Putamen (tissue), 1 donor: Measurements from ENCODE around the gene DCAF10.
A peak's percentile ranks its signal among the peaks of the same experiment; 100 is the strongest.
"Not testable (repeated sequence)": the region's sequence is repeated elsewhere in the genome, so short reads cannot be mapped to it uniquely, and the experiment has no call there.

ENCODE experiments used
- DNase-seq: peaks from one replicate; pipeline ENCODE4 v3.0.0-alpha.2; 2016; ENCODE audit warnings: low spot score

Gene DCAF10

DNA sequence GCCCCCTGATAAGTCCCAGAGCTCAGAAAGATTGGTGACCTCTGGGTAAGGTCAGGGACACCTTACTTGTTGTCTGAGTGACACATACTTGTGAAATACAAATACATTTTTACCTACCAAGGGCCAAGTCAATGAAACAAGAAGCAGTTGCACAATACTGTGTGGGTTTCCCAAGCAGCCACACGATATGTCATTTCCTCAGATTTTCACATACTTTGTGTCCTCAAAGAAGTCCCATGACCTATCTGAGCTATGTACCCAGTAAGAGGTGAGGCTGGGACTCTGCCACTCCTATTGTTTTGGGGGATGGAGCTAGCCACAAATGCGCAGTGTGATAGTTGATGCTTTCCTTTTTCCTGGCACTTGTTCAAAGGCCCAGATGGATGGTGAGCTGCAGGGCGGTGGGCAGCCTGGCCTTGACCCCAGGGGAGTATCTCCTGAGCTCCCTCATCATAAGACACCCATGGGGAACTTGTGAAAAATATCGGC, 108.1 kb downstream of the DCAF10 start:
- DNase-seq = no peak

DNA sequence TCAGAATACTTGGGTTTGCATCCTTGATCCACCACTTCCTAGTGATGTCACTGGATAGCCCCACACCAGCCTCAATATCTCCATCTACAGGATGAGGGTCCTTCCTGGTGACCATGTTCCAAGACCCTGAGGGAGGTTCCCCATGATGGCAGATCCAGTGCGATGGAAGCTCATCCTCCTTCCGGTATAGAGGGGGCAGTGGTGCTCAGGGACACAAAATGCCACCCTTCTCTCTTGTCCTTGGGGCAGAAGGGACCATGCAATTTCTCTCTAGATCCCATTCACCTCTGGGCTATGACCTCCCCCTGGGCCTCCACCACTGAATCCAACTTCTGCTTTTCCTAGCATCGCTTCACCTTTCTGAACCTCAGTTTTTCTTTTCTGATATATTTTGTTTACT, 108.7 kb downstream of the DCAF10 start:
- DNase-seq = no peak

DNA sequence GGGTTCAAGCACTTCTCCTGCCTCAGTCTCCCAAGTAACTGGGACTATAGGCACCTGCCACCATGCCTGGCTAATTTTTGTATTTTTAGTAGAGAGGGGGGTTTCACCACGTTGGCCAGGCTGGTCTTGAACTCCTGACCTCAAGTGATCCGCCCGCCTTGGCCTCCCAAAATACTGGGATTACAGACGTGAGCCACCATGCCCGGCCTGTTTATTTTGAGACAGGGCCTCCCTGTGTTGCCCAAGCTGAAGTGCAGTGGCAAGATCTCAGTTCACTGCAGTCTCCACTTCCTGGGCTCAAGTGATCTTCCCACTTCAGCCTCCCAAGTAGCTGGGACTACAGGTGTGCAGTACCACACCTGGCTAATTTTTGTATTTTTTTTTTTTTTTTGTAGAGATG, 109.2 kb downstream of the DCAF10 start:
- DNase-seq = not testable (repeated sequence)

DNA sequence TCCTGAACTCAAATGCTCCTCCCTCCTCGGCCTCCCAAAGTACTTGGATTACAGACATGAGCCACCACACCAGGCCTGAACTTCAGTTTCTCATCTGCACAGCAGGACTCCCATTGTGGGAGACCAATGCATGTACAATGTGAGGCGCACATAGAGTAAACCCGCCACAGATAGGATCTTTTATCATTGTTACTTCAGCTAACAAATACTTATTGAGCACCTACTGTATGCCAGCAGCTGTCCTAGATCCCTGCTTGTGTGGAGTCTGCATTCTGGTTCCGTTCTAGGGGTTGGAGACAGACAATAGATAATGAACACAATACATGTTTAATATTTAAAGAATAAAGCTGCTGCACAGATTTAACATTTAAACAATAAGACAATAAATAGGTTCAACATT, 109.7 kb downstream of the DCAF10 start:
- DNase-seq = no peak

DNA sequence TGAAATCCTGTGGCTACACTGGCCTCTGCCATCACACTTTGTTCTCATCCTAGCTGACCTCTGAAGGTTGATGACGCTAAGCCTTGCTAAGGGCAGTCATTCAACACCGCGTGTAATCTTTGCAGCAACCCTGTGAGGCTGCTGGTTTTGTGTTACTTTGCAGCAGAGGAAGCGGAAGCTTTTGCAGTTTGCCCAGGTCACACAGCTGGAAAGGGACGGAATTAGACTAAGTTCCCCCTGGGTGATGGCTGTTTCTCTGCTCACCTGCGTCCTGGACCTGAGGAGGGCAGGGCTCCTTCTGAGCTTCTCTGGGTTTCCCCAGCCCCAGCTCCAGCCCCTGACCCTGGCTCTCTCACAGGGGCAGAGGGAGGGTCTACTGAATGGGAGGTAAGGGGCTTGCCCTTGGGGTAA, 110.7 kb downstream of the DCAF10 start:
- DNase-seq = no peak

DNA sequence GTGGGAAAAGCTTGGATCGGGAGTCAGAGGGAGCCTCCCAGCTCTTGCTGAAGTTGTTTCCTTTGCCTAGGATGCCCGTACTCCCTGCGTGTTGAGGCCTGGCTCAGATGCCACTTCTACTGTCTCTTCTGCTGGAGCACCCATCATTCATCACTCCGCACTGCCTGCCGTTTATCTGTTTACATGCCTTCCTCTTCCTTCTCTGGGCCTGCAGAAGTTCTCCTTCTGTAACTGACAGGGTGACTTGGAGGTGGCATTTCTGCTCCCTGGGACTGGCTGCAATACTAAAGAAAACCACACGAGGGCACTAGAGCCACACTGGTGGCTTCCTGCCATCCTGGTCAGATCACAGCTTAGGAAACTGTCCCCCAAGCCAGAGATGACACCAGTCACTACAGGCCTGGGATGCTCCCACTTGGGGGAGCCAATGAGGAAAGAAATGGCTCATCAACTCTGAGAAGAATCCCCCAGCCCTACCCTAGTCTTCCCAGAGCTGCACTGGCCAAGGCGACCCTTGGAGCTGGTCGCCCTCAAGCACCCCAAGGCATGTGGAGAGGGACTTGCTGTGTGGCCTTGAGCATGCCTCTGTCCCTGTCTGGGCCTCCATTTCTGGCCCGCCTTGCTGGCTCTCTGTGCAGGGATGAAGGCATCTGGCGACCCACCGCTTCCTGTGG, 113.0 kb downstream of the DCAF10 start:
- DNase-seq = peak; percentile 89

DNA sequence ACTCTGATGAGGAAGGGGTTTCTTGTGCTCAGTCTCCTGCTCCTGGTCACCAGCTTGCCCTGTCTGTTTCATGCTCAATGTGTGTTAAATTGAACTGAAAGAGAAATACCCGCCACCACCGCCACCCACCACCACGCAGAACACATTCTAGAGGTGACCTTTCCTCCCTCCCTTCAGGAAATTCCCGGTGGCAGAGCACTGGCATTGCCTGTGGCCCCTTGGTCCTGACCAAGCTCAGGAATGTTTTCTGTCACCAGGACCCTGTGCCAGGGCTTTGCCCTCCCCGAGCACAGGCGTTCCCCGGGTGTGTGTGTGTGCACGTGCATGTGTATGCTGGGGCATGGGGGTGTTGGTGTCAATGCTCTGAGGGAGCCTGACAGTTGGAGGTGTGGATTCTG, 113.6 kb downstream of the DCAF10 start:
- no peak for DNase-seq

DNA sequence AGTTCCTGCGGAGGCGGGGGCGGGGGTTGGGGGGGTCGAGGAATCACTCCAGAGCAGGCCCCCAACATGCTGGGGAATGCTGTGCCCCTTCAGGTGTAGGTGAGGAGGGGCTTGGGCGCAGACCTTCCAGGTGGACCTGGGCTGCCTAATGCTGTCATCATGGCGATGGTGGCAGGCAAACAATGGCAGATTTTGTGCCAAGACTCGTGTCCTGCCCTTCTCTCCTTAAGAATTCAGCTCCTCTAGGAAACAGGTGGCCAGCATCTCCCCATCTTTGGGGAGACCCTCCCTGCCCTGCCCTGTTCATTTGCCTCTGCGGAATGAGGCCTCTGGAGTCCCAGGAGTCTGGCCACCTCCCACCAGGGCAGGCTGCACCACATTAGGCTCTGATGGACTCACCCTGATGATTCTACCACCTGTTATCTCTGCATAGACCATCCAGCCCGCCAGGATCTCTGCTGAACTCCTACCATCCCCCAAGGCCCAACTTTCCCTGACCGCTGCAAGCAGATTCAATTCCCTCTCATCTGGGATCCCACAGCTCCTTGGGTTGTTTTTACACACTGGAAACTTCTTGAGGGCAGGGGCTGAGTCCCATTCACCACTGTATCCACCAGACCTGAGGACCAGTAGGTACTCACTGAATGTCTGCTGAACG, 114.2 kb downstream of the DCAF10 start:
- no peak for DNase-seq

DNA sequence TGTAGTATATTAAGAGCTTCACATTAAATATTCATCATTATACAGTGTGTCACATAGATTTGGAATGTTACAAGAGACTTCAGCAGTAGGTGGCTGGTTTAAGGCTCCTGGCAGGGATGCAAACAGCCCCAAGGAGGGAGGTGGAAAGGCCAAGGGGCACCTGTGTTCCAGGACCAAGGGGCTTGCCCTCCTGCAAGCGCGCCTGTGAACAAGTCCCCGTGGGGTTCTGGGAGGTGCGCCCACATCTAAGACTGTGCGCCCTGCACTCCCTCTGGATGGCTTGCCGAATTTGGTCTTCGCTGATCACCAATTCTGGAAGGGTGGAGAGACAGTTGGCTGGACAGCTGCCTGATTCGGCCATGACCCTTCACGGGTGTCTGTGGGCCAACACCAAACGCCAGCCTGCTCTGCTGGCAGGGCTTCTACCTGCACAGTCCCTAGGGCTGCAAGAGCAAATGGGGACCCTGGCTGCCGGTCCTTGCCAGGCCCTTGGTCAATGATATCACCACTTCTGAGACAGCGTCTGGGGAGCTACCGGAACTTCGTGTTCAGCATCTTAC, 115.4 kb downstream of the DCAF10 start:
- DNase-seq = no peak

DNA sequence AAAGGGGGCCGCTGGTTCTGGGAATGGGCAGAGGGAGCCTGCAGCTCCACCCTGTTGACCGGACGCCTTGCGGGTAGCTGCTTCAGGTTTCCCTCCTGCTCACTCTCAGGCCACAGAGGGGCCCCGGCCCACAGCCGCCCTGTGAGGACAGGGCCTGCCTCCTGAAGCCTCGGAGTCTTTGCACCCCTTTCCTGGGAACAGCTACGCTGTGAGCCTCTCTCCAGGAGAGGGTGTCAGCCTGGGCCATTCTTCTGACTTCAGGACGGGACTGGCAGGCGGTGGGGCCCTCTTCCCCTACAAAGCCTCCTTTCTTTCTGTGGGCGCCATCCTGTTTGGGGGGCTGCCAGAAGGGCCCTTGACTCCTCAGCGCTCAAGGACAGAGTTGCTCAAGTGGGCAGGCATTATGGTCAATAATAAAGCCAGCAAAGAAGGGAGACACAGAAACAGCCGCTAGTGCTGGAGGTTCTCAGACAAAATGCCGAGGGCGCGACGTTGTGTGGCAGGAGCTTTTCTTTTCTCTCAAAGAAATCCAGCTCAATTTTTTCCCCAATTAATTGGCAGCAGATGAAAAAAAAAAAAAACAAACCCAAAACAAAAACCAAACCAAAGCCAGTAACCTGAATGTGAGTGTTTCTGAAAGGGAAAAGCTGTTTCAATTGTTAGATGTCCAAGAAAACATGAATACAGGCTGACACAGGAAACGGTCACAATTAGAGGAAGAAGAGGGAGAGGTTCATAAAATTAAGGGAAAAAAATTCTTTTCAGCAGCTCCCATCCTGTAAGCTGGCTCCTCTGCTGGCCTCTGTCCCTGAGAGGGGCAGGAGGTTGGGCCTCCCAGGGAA, 116.1 kb downstream of the DCAF10 start:
- no peak for DNase-seq
